Cardiac fibroblast (primary cell): Measurements from ENCODE around the gene LYPD6B.
"Not testable (repeated sequence)": the region's sequence is repeated elsewhere in the genome, so short reads cannot be mapped to it uniquely, and the experiment has no call there.

Experiments
- DNase-seq, 2 donors: peaks; one replicate each; pipeline versions ENCODE4 v3.0.0 to v3.0.0-alpha.2; 2010; ENCODE audit warnings: low read depth in 2 of 2
- H3K4me3 ChIP-seq, 2 donors: replicated peaks in 1 of 2; 1 replicate in 1 of 2; 2 replicates in 1 of 2; pipeline ENCODE4 v1.5.1; 2011; ENCODE audit warnings: low read depth in 2 of 2, low read length in 2 of 2, mild to moderate bottlenecking in 2 of 2, moderate library complexity in 1 of 2
- CTCF ChIP-seq: IDR thresholded peaks from one replicate; pipeline ENCODE4 v1.5.1; 2011; ENCODE audit warnings: low read depth, mild to moderate bottlenecking, low read length, inconsistent platforms

Gene LYPD6B

GRCh38 chr2:149226790-149227189, 188.3 kb downstream of the LYPD6B start:
- no peak for TF ChIP-seq CTCF
- no peak for DNase-seq
- no peak overlapping the region for H3K4me3 ChIP-seq

DNA sequence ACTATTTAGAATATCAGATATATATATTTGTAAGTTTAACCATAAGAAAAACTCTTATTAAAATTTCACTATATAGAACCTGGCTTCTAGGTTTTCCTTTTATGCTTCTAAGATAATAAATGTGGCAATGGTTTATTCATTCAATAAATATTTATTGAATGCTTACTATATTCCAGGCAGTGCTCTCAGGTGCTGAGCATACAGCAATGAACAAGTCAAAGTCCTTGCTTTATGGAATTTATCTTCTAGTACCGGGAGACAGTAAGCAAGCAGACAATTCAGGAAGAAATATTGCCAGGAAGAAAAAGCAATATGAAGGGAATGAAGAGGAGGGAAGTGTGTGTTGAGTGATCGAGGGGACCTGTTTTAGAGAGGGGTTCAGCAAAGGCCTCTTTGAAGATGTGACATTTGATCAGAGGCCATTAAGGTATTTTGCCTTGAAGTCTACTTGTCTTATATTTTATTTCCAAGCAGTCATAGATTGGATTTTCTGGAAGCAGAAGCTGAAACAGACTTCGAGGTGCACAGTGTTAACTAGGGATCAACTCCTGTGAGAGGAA, 197.4 kb downstream of the LYPD6B start:
- DNase-seq, result no peak
- no peak for TF ChIP-seq CTCF
- H3K4me3 ChIP-seq, result no peak overlapping the region

DNA sequence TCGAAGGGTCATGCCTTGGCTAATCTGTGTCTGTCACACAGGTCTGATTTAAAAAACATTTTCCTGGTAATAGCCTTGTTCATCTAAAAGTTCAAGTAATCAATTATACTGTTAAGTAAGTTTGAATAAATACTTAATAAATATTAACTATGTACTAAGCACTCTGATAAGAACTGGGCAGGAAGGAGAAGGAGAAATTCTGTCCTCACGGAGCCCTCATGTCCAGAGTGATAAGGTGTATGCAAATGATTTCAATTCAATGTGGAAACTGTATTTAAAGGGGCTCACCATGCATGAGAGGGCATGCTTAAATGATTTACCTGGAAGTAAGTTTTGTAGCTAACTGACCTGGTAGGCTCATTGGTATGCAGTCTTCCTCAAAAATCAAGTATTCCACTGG, 197.9 kb downstream of the LYPD6B start:
- no peak for DNase-seq
- H3K4me3 ChIP-seq, result no peak overlapping the region
- no peak for TF ChIP-seq CTCF

DNA sequence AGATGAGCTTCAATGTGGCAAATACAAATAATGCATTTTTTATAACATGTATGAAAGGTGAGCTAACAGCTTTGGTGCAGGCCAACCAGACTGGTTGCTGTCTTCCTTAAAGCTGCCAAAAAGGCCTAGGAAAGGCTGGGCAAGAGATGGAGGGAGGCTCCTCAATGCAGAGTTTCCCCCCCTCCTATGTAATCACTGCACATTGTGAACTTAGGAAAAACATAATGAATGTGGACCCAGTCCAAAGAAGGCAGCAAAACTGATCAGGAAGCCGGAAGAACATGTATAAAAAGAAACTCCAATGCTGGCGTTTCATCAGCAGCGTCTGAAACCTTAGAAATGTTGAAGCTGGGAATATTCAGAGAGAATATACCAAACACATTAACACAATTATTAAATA, 207.7 kb downstream of the LYPD6B start:
- no peak for TF ChIP-seq CTCF
- no peak overlapping the region for H3K4me3 ChIP-seq
- no peak for DNase-seq

DNA sequence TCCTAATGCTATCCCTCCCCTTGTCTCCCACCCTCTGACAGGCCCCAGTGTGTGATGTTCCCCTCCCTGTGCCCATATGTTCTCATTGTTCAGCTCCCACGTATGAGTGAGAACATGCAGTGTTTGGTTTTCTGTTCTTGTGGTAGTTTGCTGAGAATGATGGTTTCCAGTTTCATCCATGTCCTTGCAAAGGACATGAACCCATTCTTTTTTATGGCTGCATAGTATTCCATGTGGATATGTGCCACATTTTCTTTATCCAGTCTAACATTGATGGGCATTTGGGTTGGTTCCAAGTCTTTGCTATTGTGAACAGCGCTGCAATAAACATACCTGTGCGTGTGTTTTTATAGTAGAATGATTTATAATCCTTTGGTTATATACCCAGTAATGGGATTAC, 212.9 kb downstream of the LYPD6B start:
- not testable (repeated sequence) for H3K4me3 ChIP-seq, DNase-seq

- not testable (repeated sequence) for H3K4me3 ChIP-seq, DNase-seq
These were observed 218.4 kb downstream of the LYPD6B start for GRCh38 chr2:149256877-149257276.

GRCh38 chr2:149258531-149258930, 220.0 kb downstream of the LYPD6B start:
- no peak for TF ChIP-seq CTCF
- DNase-seq, result no peak

GRCh38 chr2:149259136-149259535, 220.6 kb downstream of the LYPD6B start:
- no peak for DNase-seq
- no peak overlapping the region for H3K4me3 ChIP-seq
- TF ChIP-seq CTCF, result no peak

More at GRCh38 chr2:149258531-149258930, 220.0 kb downstream of the LYPD6B start:
- H3K4me3 ChIP-seq, result no peak overlapping the region
